ENCODE results near the gene ANO2. TPM values are rescaled to one million over a fixed set of nuclear protein-coding genes. Genes with fewer than 3 reads are reported as not detected.

ANO2 gene
- total RNA-seq, 1 experiment from 2014 or later, result not detected

DNA sequence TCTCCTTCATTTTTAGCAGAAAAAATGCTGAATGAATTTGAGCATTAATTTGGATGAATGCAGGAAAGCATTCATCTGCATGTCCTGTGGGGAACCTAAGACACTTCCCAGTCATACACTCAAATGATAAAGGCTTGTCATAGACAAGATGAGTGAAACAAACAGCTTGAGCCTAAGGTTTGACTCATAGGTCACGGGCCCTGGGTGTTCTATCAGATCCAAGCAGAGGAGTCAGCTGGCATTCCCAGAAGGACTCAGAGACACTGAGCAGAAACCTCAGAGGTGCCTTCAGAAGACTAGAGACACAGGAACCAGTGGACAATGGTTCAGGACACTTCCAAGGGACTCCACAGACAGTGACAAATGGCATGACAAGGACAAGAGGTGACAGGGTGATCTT lies 329.3 kb downstream of the ANO2 start:
- Histone ChIP-seq H4K20me1 (ENCODE audit: insufficient read depth, low read depth, low read length) (no peaks in the 10 kb centered on the region), H3K9me2 (replicated peaks; ENCODE audit: insufficient read depth, low read length) (no peaks in the 10 kb centered on the region), H3K4me3 (ENCODE audit: low read length) (no peak overlapping the region), H3K27me3 (ENCODE audit: low read length) (no peaks in the 10 kb centered on the region), H3K9me3 (ENCODE audit: low read length) (no peaks in the 10 kb centered on the region), H3K4me1 (ENCODE audit: low read length) (no peaks in the 10 kb centered on the region), H2AFZ (ENCODE audit: low read length) (no peak overlapping the region), H3K4me2 (ENCODE audit: low read depth, low read length, poor library complexity, severe bottlenecking) (no peak overlapping the region), H3K79me2 (ENCODE audit: low read length) (no peaks in the 10 kb centered on the region), H3K27ac (ENCODE audit: low read length) (no peak overlapping the region), H3K36me3 (ENCODE audit: insufficient read depth, low read length) (no peaks in the 10 kb centered on the region), H3K9ac (ENCODE audit: low read length) (no peak overlapping the region)
- DNase-seq, result no peak

DNA sequence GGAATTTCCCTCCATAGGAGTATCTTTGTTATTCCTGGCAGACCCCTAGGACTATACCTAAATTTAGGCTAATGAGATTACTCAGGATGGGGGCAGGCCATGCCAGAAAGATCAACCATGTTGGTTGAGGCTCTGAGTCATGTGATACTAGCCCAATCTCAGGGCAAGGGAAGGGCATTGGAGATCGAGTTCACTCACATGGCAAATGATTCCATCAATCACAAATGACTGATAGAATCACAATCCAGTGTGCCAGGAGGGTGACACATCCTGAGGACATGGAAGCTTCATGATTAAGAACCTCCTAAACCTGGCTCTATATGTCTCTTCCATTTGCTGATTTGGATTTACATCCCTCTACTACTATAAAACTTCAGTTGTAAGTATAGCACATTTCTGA lies 330.8 kb downstream of the ANO2 start:
- Histone ChIP-seq H3K36me3 (ENCODE audit: insufficient read depth, low read length) (no peaks in the 10 kb centered on the region), H3K9me2 (replicated peaks; ENCODE audit: insufficient read depth, low read length) (no peaks in the 10 kb centered on the region)

DNA sequence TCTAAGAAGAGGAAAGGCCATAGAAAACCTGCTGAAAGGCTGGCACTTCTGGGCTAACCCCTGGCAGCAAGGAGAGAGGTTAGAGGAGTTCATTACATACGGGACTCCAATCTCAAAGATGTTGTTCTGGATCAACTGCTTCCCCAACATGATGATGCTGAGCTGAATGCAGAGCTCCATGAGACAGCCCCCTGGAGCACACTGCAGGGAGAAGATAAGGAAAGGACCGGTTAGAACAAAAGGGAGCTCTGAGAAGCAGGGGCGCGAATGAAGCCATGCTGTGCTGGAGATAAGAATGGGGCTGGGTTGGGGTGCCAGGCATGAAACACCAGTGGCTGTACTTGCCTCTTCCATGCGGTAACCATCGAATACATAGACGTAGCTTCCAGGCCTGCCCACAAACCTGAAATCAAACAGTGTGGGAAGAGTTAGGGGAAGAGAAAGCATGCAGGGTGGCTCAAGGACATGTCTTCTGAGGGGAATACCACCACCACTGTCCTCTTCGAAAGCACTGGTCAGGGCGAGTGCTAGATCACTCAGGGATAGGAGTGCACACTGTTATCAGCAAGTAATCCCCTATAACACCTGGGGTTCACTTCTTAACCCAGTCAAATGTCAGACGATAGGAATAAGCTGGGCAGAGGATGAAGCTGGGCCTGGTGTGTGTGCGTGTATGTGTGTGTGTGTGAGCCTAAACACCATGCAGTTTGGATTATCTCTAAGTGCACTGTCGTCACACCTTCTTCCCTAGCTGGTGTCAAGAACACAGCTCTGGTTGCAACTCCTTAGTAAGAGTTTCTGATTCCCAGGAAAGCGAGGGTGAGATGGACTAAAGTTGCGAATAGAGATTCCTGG lies 332.3 kb downstream of the ANO2 start:
- Histone ChIP-seq H3K4me2 (ENCODE audit: low read depth, low read length, poor library complexity, severe bottlenecking) (no peak overlapping the region), H3K36me3 (ENCODE audit: insufficient read depth, low read length) (no peaks in the 10 kb centered on the region), H3K9me3 (ENCODE audit: low read length) (no peaks in the 10 kb centered on the region), H4K20me1 (ENCODE audit: insufficient read depth, low read depth, low read length) (no peaks in the 10 kb centered on the region), H3K9me2 (replicated peaks; ENCODE audit: insufficient read depth, low read length) (no peaks in the 10 kb centered on the region), H3K9ac (ENCODE audit: low read length) (no peak overlapping the region), H2AFZ (ENCODE audit: low read length) (no peak overlapping the region), H3K27me3 (ENCODE audit: low read length) (no peaks in the 10 kb centered on the region), H3K27ac (ENCODE audit: low read length) (no peak overlapping the region), H3K79me2 (ENCODE audit: low read length) (no peaks in the 10 kb centered on the region), H3K4me3 (ENCODE audit: low read length) (no peak overlapping the region), H3K4me1 (ENCODE audit: low read length) (no peaks in the 10 kb centered on the region)
- no peak for DNase-seq

More for the DNA sequence above, 330.8 kb downstream of the ANO2 start:
- Histone ChIP-seq H2AFZ (ENCODE audit: low read length) (no peak overlapping the region), H3K27ac (ENCODE audit: low read length) (no peak overlapping the region), H3K27me3 (ENCODE audit: low read length) (no peaks in the 10 kb centered on the region), H3K9me3 (ENCODE audit: low read length) (no peaks in the 10 kb centered on the region), H3K4me3 (ENCODE audit: low read length) (no peak overlapping the region), H3K4me1 (ENCODE audit: low read length) (no peaks in the 10 kb centered on the region), H3K9ac (ENCODE audit: low read length) (no peak overlapping the region), H4K20me1 (ENCODE audit: insufficient read depth, low read depth, low read length) (no peaks in the 10 kb centered on the region), H3K4me2 (ENCODE audit: low read depth, low read length, poor library complexity, severe bottlenecking) (no peak overlapping the region), H3K79me2 (ENCODE audit: low read length) (no peaks in the 10 kb centered on the region)
- DNase-seq, result no peak

DNA sequence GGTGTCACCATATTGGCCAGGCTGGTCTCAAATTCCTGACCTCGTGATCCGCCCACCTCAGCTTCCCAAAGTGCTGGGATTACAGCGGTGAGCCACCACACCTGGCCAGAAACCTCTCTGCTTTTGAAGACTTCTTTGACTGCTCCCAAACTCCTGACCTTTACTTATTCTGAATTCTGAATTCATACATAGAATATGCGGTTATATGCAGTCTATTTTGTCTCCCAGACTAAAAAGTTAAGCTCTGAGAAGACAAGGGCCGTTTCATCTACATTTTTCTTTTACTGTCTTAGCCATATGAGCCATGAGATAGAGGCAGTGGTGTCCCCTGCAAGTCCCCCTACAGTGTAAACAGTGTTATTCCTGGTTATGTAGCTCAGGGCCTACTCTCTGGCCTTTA lies 333.9 kb downstream of the ANO2 start:
- Histone ChIP-seq H4K20me1 (ENCODE audit: insufficient read depth, low read depth, low read length) (no peaks in the 10 kb centered on the region), H3K27ac (ENCODE audit: low read length) (no peak overlapping the region), H3K79me2 (ENCODE audit: low read length) (no peaks in the 10 kb centered on the region), H3K9me3 (ENCODE audit: low read length) (no peaks in the 10 kb centered on the region), H3K4me3 (ENCODE audit: low read length) (no peak overlapping the region), H3K36me3 (ENCODE audit: insufficient read depth, low read length) (no peaks in the 10 kb centered on the region), H3K9me2 (replicated peaks; ENCODE audit: insufficient read depth, low read length) (no peaks in the 10 kb centered on the region), H3K27me3 (ENCODE audit: low read length) (no peaks in the 10 kb centered on the region), H3K4me2 (ENCODE audit: low read depth, low read length, poor library complexity, severe bottlenecking) (no peak overlapping the region), H3K4me1 (ENCODE audit: low read length) (no peaks in the 10 kb centered on the region), H3K9ac (ENCODE audit: low read length) (no peak overlapping the region), H2AFZ (ENCODE audit: low read length) (no peak overlapping the region)
- DNase-seq, result no peak

DNA sequence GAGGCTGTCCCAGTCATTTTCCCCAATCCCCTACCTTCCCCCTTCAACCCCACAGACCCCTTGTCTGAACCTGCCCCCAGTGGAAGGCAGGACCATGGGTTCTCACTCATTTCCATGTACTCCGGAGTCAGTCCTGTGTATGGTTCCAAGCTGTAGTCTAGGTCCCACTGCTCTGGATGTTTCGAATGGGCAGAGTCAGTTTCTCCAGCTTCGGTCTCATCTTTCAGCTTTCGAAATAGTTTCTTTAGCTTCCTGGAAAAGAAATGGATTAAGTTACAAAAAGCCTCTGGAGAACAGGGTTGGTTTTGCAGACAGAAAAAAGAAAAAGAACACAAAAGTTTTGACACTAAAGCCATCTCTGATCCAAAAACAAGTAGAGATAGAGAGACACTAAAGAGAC lies 345.7 kb downstream of the ANO2 start:
- DNase-seq, result no peak
- no peak overlapping the region for H2AFZ ChIP-seq (ENCODE audit: low read length)

DNA sequence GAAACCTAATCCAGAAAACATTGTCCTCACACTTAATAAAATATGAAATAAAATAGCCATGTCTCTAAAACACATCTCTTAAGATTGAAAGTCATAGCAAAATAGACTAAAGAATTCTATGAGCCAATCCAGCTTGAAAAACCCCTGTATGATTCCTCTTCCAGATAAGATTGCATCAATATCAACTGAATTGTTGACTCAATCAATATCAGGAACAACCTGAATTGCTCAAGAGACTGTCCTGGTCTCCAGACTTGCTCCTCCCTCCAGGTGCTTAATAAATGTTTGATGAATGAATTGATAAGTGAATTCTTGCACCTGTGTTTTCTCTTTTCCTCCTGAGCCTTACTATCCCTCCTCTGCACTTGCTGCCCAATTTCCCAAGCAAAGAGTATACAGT lies 351.1 kb downstream of the ANO2 start:
- no peak overlapping the region for H3K9ac ChIP-seq (ENCODE audit: low read length)
- H4K20me1 ChIP-seq (ENCODE audit: insufficient read depth, low read depth, low read length), result no peaks in the 10 kb centered on the region
- H2AFZ ChIP-seq (ENCODE audit: low read length), result no peak overlapping the region
- no peaks in the 10 kb centered on the region for H3K9me3 ChIP-seq (ENCODE audit: low read length)
- no peaks in the 10 kb centered on the region for H3K27me3 ChIP-seq (ENCODE audit: low read length)
- no peak overlapping the region for H3K4me2 ChIP-seq (ENCODE audit: low read depth, low read length, poor library complexity, severe bottlenecking)
- H3K4me3 ChIP-seq (ENCODE audit: low read length), result no peak overlapping the region
- no peak overlapping the region for H3K27ac ChIP-seq (ENCODE audit: low read length)
- H3K79me2 ChIP-seq (ENCODE audit: low read length), result no peaks in the 10 kb centered on the region
- H3K4me1 ChIP-seq (ENCODE audit: low read length), result no peaks in the 10 kb centered on the region
- DNase-seq, result no peak
- no peaks in the 10 kb centered on the region for H3K36me3 ChIP-seq (ENCODE audit: insufficient read depth, low read length)
- H3K9me2 ChIP-seq (replicated peaks; ENCODE audit: insufficient read depth, low read length), result no peaks in the 10 kb centered on the region

More for the DNA sequence above, 345.7 kb downstream of the ANO2 start:
- Histone ChIP-seq H3K4me2 (ENCODE audit: low read depth, low read length, poor library complexity, severe bottlenecking) (no peak overlapping the region), H3K4me3 (ENCODE audit: low read length) (no peak overlapping the region), H3K9me3 (ENCODE audit: low read length) (no peaks in the 10 kb centered on the region), H3K9ac (ENCODE audit: low read length) (no peak overlapping the region), H3K4me1 (ENCODE audit: low read length) (no peaks in the 10 kb centered on the region), H4K20me1 (ENCODE audit: insufficient read depth, low read depth, low read length) (no peaks in the 10 kb centered on the region), H3K27ac (ENCODE audit: low read length) (no peak overlapping the region), H3K36me3 (ENCODE audit: insufficient read depth, low read length) (no peaks in the 10 kb centered on the region), H3K27me3 (ENCODE audit: low read length) (no peaks in the 10 kb centered on the region), H3K9me2 (replicated peaks; ENCODE audit: insufficient read depth, low read length) (no peaks in the 10 kb centered on the region), H3K79me2 (ENCODE audit: low read length) (no peaks in the 10 kb centered on the region)

DNA sequence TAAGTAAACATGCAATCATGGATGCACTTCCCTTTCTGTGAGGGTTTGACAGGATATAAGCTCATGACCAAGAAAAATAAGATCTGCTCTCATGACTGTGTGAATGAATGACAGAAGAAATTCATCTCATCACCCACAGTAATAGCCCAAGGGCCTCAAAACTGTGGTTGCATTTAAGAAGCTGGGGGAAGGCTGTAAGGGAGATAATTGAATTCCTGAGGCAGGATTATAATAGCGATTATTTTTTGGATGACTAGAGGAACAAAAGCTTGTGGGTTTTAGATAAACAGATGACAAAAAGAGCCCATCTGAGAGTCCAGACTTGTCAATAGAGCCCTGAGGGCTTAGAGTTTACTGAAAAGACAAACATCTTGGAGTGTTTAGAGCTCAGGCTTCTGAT lies 352.0 kb downstream of the ANO2 start:
- Histone ChIP-seq H3K4me2 (ENCODE audit: low read depth, low read length, poor library complexity, severe bottlenecking) (no peak overlapping the region), H3K36me3 (ENCODE audit: insufficient read depth, low read length) (no peaks in the 10 kb centered on the region), H3K79me2 (ENCODE audit: low read length) (no peaks in the 10 kb centered on the region), H3K4me1 (ENCODE audit: low read length) (no peaks in the 10 kb centered on the region), H3K9ac (ENCODE audit: low read length) (no peak overlapping the region), H3K4me3 (ENCODE audit: low read length) (no peak overlapping the region), H3K9me2 (replicated peaks; ENCODE audit: insufficient read depth, low read length) (no peaks in the 10 kb centered on the region), H2AFZ (ENCODE audit: low read length) (no peak overlapping the region), H3K27ac (ENCODE audit: low read length) (no peak overlapping the region), H3K27me3 (ENCODE audit: low read length) (no peaks in the 10 kb centered on the region), H4K20me1 (ENCODE audit: insufficient read depth, low read depth, low read length) (no peaks in the 10 kb centered on the region), H3K9me3 (ENCODE audit: low read length) (no peaks in the 10 kb centered on the region)
- DNase-seq, result no peak

DNA sequence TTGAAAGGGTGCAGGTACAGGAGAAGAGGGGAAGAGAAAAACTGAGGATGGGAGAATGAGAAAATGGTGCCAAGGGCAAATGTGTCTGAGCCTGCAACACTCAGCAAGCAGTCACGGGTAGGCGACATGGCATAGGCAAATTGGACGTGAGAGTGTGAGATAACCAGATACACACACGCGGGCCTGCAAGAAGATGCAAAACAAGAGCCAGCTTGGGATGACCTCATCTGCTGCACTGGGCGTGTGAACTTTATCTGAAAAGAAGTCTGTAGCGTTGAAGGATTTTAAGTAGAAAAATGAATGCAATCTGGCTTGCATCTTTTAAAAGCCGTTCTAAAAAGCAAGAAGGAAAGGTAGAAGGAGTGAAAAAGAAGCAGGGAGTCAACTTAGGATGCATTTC lies 352.7 kb downstream of the ANO2 start:
- H3K27me3 ChIP-seq (ENCODE audit: low read length), result no peaks in the 10 kb centered on the region
- H3K9me3 ChIP-seq (ENCODE audit: low read length), result no peaks in the 10 kb centered on the region
- no peaks in the 10 kb centered on the region for H3K9me2 ChIP-seq (replicated peaks; ENCODE audit: insufficient read depth, low read length)
- no peak overlapping the region for H3K4me3 ChIP-seq (ENCODE audit: low read length)
- no peak overlapping the region for H2AFZ ChIP-seq (ENCODE audit: low read length)
- no peaks in the 10 kb centered on the region for H3K79me2 ChIP-seq (ENCODE audit: low read length)
- H4K20me1 ChIP-seq (ENCODE audit: insufficient read depth, low read depth, low read length), result no peaks in the 10 kb centered on the region
- no peaks in the 10 kb centered on the region for H3K4me1 ChIP-seq (ENCODE audit: low read length)
- no peak overlapping the region for H3K9ac ChIP-seq (ENCODE audit: low read length)
- no peaks in the 10 kb centered on the region for H3K36me3 ChIP-seq (ENCODE audit: insufficient read depth, low read length)
- no peak for DNase-seq
- no peak overlapping the region for H3K4me2 ChIP-seq (ENCODE audit: low read depth, low read length, poor library complexity, severe bottlenecking)
- H3K27ac ChIP-seq (ENCODE audit: low read length), result no peak overlapping the region
